Naive thymus-derived CD8-positive, alpha-beta T cell (primary cell): ENCODE measurements around the gene NME4. TPM values are rescaled to one million over a fixed set of nuclear protein-coding genes. Genes with fewer than 3 reads are reported as not detected.
"Not testable (repeated sequence)": the region's sequence is repeated elsewhere in the genome, so short reads cannot be mapped to it uniquely, and the experiment has no call there.

ENCODE experiments used
- ATAC-seq, 2 donors: fragments of 150-1000 bp; cut with Tn5 transposase in 1 of 2; sonication (Bioruptor Pico), chemical (Tn5 transposase) in 1 of 2; 1 replicate in 1 of 2; 2 replicates in 1 of 2; pipeline ENCODE4 v1.10.0; 2021; ENCODE audit warnings: mild to moderate bottlenecking in 2 of 2, moderate library complexity in 2 of 2
- POLR2A ChIA-PET: fragments of 350-600 bp; sonication (Branson Sonifier 250); formaldehyde crosslinking; loops from one replicate; lab custom pipeline; 2021; ENCODE audit warnings: antibody characterized with exemption; lab: Charles Lee
- DNase-seq, 10 donors: peaks; one replicate each; pipeline versions ENCODE4 v3.0.0 to v3.0.0-alpha.2; 2020 to 2022
- H3K27ac Mint-ChIP-seq, 10 donors: one replicate each; pipeline ENCODE4 v1.8.0; 2020 to 2022; ENCODE audit warnings: mild to moderate bottlenecking in 10 of 10, mixed read lengths in 10 of 10, moderate library complexity in 4 of 10, inconsistent platforms in 1 of 10
- H3K27me3 Mint-ChIP-seq, 5 donors: one replicate each; pipeline ENCODE4 v1.8.0; 2021 to 2022; ENCODE audit warnings: mixed read lengths in 5 of 5
- H3K36me3 Mint-ChIP-seq, 3 donors: one replicate each; pipeline ENCODE4 v1.8.0; 2020 to 2022; ENCODE audit warnings: mixed read lengths in 3 of 3, mild to moderate bottlenecking in 2 of 3, inconsistent platforms in 1 of 3
- H3K4me1 Mint-ChIP-seq, 4 donors: one replicate each; pipeline ENCODE4 v1.8.0; 2021 to 2022; ENCODE audit warnings: mixed read lengths in 4 of 4
- H3K4me3 Mint-ChIP-seq, 10 donors: one replicate each; pipeline ENCODE4 v1.8.0; 2020 to 2022; ENCODE audit warnings: mild to moderate bottlenecking in 10 of 10, mixed read lengths in 10 of 10, moderate library complexity in 6 of 10, inconsistent platforms in 1 of 10
- H3K9me3 Mint-ChIP-seq, 9 donors: one replicate each; pipeline ENCODE4 v1.8.0; 2020 to 2022; ENCODE audit warnings: mixed read lengths in 9 of 9, mild to moderate bottlenecking in 3 of 9, inconsistent platforms in 1 of 9, moderate library complexity in 1 of 9
- polyA plus RNA-seq, 3 donors: library from polyadenylated mRNA; unstranded; fragments of 300-500 nt; fragmentation: Illumina TruSeq; gene quantifications; one replicate each; pipeline ENCODE4 v1.2.3, GENCODE V29; 2021
- total RNA-seq, 8 experiments: library from RNA in 2 of 8; stranded (reverse) in 2 of 8; gene quantifications; one replicate each; pipeline ENCODE4 v1.2.3 and lab custom pipeline; 2021 to 2026

NME4 gene
- total and polyA plus RNA-seq, 5 experiments from 2014 or later = 29.7 to 61.9 (median 38.9) TPM

DNA sequence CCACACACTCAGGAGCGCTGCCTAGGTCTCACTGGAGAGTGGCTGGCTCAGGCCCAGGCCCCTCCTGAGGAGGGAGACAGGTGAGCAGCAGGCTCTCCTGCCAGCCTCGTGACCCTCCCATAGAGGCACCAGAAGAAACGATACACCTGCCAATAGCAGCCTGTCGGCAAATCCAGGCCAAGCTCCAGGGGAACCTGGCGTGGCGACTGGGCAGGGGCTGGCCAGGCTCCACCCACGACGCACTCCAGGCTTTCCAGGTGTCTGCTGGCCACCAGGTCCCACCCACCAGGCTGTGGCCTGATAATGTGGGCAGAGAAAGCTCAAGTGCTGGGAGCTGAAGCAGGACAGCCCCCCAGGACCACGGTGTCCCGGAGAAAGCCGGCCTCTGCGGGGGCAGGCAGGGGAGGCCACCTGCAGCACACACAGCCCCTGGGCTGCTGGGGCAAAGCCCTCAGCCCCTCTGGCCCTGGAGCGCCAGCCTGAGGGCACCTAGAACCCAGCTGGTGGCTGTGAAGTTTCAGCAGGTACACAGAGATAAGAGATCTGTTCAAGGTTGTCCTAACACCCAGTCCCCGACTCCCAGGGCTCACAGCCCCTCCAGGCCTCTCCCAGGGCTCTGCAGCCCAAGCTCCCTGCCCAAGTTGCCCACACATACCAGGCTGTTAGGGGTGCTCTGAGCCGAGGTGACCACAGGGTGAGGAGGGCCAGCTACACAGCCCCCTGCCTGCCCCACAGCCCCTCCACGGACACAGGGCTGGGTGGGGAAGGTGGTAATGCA is 17.6 kb upstream of the NME4 start:
- POLR2A ChIA-PET = interaction anchor here (0.6 to 6.6 kb wide), 9 partner anchors 8 to 144 kb away, joined by 4 to 72 read pairs (median 6); partner anchors contain the start of genes AXIN1, DECR2, FAM234A and MRPL28
- no peaks in the 10 kb centered on the region for H3K9me3 Mint-ChIP-seq
- H3K27ac Mint-ChIP-seq = peak overlapping the region in 9 of 10 donors; percentile 35 to 98 (median 94)
- H3K4me1 Mint-ChIP-seq = peaks cover 10 to 30% (median 26%) of the 10 kb centered on the region in 4 donors
- DNase-seq (no peak), ATAC-seq (no peak)
- H3K4me3 Mint-ChIP-seq = peak overlapping the region in 9 of 10 donors; percentile 83 to 94 (median 87)
- no peaks in the 10 kb centered on the region for H3K27me3 Mint-ChIP-seq
- peaks cover 0 to 12% (median 0%) of the 10 kb centered on the region in 3 donors for H3K36me3 Mint-ChIP-seq

DNA sequence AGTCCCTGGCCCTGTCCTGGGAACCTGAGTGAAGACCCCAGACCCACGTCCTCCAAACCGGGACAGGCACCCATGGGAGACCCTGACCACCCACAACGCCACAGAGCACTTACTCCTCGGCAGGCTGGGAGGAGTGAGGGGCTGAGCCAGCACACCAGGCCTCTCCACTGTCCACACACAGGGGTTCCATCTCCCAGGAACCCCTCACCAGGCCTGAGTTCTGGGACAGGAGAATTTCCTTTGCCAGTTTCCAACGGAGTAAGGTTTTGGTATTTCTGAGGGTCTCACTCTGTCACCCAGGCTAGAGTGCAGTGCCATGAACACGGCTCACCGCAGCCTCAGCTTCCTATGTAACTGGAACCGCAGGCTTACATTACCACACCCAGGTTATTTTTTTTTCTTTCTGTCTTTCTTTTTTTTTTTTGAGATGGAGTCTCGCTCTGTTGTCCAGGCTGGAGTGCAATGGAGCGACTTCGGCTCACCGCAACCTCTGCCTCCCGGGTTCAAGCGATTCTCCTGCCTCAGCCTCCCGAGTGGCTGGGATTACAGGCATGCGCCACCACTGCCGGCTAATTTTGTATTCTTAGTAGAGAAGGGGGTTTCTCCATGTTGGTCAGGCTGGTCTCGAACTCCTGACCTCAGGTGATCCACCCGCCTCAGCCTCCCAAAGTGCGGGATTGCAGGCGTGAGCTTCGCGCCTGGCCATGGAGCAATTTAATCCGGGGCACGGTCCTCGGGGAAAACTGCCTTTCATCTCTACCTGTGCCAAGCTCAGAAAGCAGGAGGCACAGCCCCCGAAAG is 16.8 kb upstream of the NME4 start:
- Mint-ChIP-seq H3K27me3 (no peaks in the 10 kb centered on the region), H3K4me3 (peak overlapping the region; percentile 50 to 94 (median 86)), H3K9me3 (no peaks in the 10 kb centered on the region), H3K36me3 (peaks cover 0 to 7% (median 0%) of the 10 kb centered on the region in 3 donors), H3K27ac (peak overlapping the region; percentile 77 to 98 (median 93)), H3K4me1 (peaks cover 10 to 31% (median 27%) of the 10 kb centered on the region in 4 donors)
- POLR2A ChIA-PET = interaction anchor here (0.7 to 6.6 kb wide), 9 partner anchors 9 to 145 kb away, joined by 3 to 72 read pairs (median 6); partner anchors contain the start of genes AXIN1, DECR2, FAM234A and MRPL28
- DNase-seq (peak in 4 of 10 donors; percentile 42 to 66 (median 46)), ATAC-seq (peak in 1 of 2 donors; percentile 57)

DNA sequence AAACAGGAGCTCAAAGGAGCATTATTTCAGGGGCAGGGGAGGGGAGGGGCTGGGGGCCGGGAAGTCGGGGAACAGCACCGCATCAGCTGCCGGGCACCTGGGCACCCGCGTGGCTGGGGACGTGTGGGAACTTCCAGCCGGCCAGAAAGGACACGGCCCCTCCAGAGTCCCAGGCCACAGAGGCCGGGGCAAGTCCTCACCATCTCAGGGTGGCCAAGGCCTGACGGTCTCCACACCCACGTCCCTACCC is 16.3 kb upstream of the NME4 start:
- H3K9me3 Mint-ChIP-seq = no peaks in the 10 kb centered on the region
- no peaks in the 10 kb centered on the region for H3K27me3 Mint-ChIP-seq
- peaks cover 0 to 4% (median 0%) of the 10 kb centered on the region in 3 donors for H3K36me3 Mint-ChIP-seq
- H3K27ac Mint-ChIP-seq = peak overlapping the region in 9 of 10 donors; percentile 77 to 98 (median 94)
- ATAC-seq = no peak
- no peak for DNase-seq
- H3K4me1 Mint-ChIP-seq = peaks cover 10 to 31% (median 27%) of the 10 kb centered on the region in 4 donors
- H3K4me3 Mint-ChIP-seq = peak overlapping the region; percentile 50 to 94 (median 86)
- POLR2A ChIA-PET = interaction anchor here (0.7 to 6.6 kb wide), 7 partner anchors 9 to 190 kb away, joined by 3 to 72 read pairs (median 6); partner anchors contain the start of genes DECR2, MRPL28 and RAB11FIP3

DNA sequence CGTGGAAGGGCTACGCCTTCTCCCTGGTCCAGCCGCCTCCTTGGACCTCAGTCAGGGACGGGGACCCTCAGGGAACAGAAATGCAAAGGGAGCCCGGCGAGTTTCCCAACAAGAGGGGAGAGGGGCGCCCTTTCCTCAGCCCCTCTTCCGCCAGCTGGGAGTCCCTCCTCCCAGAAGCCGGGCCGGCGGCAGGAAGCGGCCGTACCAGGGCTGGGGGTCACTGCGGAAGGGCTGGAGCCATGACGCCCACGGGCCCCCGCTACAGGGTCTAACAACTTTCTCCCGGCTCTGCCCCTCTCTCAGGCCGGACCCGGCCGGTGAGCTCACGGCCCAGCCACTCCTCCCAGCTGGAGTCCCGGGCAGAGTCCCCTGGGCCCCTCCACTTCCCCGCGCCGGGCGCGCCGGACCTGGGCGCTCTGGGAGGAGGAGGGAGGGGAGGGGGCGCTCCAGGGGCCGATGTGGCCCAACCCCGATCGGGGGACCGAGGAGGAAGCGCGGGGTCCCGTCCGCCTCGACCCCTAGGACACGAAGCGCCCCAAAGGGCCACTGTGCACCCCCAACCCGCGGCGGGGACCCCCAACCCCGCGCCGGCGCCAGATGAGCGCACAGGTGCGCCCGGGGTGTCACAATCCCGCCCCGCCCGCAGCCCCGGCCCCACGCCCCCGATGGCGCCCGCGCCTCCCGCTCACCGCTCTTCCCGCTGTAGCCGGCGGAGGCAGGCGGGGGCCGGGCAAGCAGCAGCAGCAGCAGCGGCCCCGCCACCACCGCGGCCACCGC is 15.8 kb upstream of the NME4 start:
- DNase-seq = peak in 3 of 10 donors; percentile 41 to 52 (median 46)
- ATAC-seq = peak; percentile 29 to 33
- H3K27me3 Mint-ChIP-seq = no peaks in the 10 kb centered on the region
- H3K4me1 Mint-ChIP-seq = peaks cover 10 to 31% (median 27%) of the 10 kb centered on the region in 4 donors
- peak overlapping the region in 6 of 10 donors; percentile 43 to 88 (median 80) for H3K27ac Mint-ChIP-seq
- H3K9me3 Mint-ChIP-seq = no peaks in the 10 kb centered on the region
- H3K36me3 Mint-ChIP-seq = peaks cover 0 to 4% (median 0%) of the 10 kb centered on the region in 3 donors
- peak overlapping the region; percentile 50 to 91 (median 76) for H3K4me3 Mint-ChIP-seq
- POLR2A ChIA-PET = interaction anchor here (0.7 to 6.6 kb wide), 8 partner anchors 10 to 190 kb away, joined by 3 to 72 read pairs (median 4); partner anchors contain the start of genes DECR2, MRPL28 and RAB11FIP3

DNA sequence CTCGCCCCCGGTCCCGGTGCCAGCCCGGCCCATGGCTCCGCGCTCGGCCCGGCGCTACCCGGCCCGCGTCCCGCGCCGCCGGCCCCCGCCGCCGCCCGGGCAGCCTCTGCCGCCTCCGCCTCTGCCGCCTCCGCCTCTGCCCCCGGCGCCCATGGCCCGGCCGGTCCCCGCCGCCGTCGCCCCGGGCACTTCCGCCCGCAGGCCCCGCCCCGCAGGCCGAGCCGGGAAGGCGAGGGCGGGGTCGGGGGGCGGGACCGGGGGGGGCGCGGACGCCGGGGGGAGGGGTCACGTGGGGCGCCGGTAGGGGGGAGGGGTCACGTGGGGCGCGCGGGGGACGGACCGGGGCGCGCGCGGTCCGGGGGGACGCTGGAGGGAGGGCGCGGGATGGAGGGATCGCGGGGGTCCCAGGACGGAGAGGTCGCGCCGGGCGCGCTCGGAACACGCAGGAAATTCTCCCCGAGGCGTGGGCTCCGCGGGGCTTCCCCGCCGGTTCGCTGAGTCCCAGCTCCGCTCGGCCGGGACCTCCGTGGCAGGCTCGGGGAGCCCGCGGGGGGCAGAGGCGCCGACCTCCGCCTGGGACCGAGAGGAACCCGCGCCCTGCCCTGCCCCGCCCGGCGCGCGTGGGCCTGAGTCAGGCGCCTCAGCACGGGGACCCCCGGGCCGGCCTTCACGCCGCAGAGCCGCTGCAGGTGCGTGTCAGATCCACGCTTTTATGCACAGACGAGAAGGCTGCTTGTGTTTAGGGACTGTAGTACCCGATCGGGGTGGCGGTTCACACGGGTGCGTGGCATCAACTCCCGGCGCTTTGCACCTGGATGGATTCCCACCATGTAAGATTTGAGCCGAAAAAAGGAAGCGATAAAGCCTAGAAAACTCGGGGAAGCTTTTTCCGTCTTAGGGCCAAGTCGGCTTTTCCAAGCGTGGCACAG is 14.9 kb upstream of the NME4 start, which contains the start of gene PGAP6:
TSS of gene PGAP6 (minus strand) at position 190 of the 929 bp plus-strand sequence. CDS start at position 33, 157 bp downstream.
- POLR2A ChIA-PET = interaction anchor here (0.7 to 6.6 kb wide), 15 partner anchors 10 to 189 kb away, joined by 3 to 72 read pairs (median 5); partner anchors contain the start of genes AXIN1, CAPN15, DECR2 and FAM234A
- Mint-ChIP-seq H3K27ac (peak within 1 kb of the TSS; percentile 80 to 97 (median 90)), H3K4me1 (peaks cover 10 to 31% (median 27%) of the 10 kb centered on the region in 4 donors), H3K4me3 (peak within 1 kb of the TSS; percentile 87 to 96 (median 93)), H3K27me3 (no peaks in the 10 kb centered on the region), H3K36me3 (peaks cover 0 to 5% (median 0%) of the 10 kb centered on the region in 3 donors), H3K9me3 (no peaks in the 10 kb centered on the region)
- peak; percentile 21 to 79 (median 64) for DNase-seq
- peak; percentile 46 to 55 for ATAC-seq

DNA sequence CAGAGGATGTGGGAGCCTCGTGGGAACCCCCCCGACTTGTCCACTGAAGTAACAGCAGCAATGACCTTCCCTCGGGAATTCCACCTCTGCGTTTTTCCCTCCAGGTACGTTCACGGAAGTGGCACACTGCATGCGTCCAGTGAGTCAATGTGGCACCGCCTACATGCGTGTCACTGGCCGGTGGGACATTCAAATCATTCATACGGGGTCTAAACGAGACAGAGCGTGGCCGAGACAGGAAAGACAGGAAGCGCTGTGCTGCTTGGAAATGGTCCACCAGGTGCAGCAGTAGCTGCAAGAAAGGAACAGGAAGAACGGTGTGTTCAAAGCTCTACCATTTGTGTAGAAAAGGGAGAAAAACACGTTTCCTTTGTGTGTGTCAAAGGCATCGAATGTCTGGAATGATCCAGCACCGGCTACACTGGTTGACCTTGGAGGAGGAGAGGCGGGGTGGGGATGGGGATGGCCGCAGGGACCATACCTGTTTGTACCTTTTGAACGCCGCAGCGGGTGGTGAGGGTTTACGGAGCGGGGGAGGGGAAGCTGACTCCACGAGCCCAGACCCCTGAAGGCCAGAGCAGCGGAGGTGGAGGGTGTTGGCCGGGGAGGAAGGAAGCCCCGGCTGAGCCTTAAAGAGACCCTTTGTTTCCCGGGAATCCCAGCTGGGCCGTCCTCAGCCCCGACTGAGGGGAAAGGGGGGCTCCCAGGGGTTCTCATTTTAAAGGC is 13.5 kb upstream of the NME4 start:
- peaks cover 10 to 30% (median 26%) of the 10 kb centered on the region in 4 donors for H3K4me1 Mint-ChIP-seq
- POLR2A ChIA-PET = interaction anchor here (1.1 to 6.6 kb wide), 8 partner anchors 12 to 149 kb away, joined by 3 to 72 read pairs (median 6); partner anchors contain the start of genes DECR2, FAM234A, MRPL28 and NME4
- DNase-seq (peak in 7 of 10 donors; percentile 26 to 75 (median 50)), ATAC-seq (peak; percentile 37 to 55)
- no peaks in the 10 kb centered on the region for H3K27me3 Mint-ChIP-seq
- peaks cover 0 to 5% (median 0%) of the 10 kb centered on the region in 3 donors for H3K36me3 Mint-ChIP-seq
- H3K9me3 Mint-ChIP-seq = no peaks in the 10 kb centered on the region
- H3K4me3 Mint-ChIP-seq = peak overlapping the region; percentile 87 to 96 (median 93)
- peak overlapping the region; percentile 79 to 97 (median 90) for H3K27ac Mint-ChIP-seq

DNA sequence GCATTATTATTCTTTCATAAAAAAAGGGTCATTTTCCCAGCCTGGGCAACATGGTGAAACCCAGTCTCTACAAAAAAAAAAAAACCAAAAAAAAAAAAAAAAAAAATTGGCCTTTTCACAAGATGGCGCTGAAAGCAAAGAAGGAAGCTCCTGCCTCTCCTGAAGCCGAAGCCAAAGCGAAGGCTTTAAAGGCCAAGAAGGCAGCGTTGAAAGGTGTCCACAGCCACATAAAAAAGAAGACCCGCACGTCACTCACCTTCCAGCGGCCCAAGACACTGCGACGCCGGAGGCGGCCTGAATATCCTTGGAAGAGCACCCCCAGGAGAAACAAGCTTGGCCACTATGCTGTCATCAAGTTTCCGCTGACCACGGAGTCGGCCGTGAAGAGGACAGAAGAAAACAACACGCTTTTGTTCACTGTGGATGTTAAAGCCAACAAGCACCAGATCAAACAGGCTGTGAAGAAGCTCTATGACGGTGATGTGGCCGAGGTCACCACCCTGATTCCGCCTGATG is 10.3 kb upstream of the NME4 start:
- Mint-ChIP-seq H3K27me3 (no peaks in the 10 kb centered on the region), H3K36me3 (peaks cover 0 to 3% (median 0%) of the 10 kb centered on the region in 3 donors), H3K27ac (peak overlapping the region in 2 of 10 donors; percentile 14 to 40), H3K4me1 (peaks cover 6 to 22% (median 17%) of the 10 kb centered on the region in 4 donors), H3K4me3 (no peak overlapping the region), H3K9me3 (peaks cover 0 to under 1% (median 0%) of the 10 kb centered on the region in 9 donors)
- no peak for DNase-seq
- POLR2A ChIA-PET = interaction anchor here (0.7 to 1.2 kb wide), 3 partner anchors 13 to 179 kb away, joined by 4 read pairs; no protein-coding TSS in a partner anchor
- no peak for ATAC-seq

DNA sequence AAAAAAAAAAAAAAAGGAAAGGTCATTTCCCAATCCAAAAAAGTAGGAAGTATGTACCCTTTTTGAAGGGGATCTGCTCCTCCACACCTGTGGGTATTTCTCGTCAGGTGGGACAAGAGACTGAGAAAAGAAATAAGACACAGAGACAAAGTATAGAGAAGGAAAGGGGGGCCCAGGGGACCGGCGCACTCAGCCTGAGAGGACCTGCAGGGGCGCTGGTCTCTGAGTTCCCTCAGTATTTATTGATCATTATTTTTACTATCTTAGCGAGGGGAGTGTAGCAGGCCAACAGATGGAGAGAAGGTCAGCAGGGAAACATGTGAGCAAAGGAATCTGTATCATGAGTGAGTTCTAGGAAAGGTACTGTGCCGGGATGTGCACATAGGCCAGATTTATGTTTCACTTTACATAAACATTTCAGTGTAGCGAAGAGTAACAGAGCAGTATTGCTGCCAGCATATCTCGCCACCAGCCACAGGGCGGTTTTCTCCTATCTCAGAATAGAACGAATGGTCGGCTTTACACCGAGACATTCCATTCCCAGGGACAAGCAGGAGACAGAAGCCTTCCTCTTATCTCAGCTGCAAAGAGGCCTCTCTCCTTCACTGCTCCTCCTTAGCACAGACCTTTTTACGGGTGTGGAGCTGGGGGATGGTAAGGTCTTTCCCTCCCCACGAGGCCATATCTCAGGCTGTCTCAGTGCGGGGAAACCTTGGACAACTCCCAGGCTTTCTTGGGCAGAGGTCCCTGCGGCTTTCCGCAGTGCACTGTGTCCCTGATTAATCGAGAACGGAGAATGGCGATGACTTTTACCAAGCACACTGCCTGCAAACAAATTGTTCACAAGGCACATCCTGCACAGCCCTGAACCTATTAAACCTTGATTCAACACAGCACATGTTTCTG is 9.0 kb upstream of the NME4 start:
- H3K27me3 Mint-ChIP-seq = not testable (repeated sequence)
- POLR2A ChIA-PET = interaction anchor here (0.7 kb wide), 1 partner anchor 36 kb away, joined by 4 read pairs; no protein-coding TSS in a partner anchor

DNA sequence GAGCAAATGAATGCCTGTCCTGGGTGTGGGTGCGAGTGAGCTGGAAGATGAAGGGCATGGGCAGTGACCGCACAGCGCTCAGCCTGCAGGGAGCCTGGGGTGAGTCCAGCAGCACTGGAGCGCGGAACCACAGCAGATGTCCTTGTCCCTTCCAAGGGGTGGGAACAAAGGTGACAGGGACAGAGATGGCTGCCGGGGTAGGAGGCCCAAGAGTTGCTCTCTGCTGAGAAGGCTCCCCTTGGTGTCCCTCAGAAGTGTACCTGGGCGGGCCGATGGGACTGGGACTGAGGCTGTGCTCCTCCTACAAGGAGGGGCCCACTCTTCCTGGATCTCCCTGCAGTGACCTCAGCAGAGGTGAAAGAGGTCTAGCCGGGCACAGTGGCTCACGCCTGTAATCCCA is 7.6 kb upstream of the NME4 start:
- Mint-ChIP-seq H3K36me3 (peaks cover 0 to 3% (median 0%) of the 10 kb centered on the region in 3 donors), H3K27me3 (no peaks in the 10 kb centered on the region), H3K4me3 (no peak overlapping the region), H3K4me1 (peaks cover 1 to 15% (median 8%) of the 10 kb centered on the region in 4 donors), H3K9me3 (peaks cover 0 to 6% (median 0%) of the 10 kb centered on the region in 9 donors), H3K27ac (peak overlapping the region in 1 of 10 donors; percentile 62)
- POLR2A ChIA-PET = interaction anchor here (0.7 to 1.1 kb wide), 2 partner anchors 12 to 36 kb away, joined by 3 to 7 read pairs; partner anchors contain the start of genes DECR2 and RAB11FIP3
- ATAC-seq = no peak
- DNase-seq = no peak

More for the DNA sequence above, 9.0 kb upstream of the NME4 start:
- H3K36me3 Mint-ChIP-seq, H3K9me3 Mint-ChIP-seq, ATAC-seq, DNase-seq, H3K4me3 Mint-ChIP-seq: not testable (repeated sequence)
- H3K4me1 Mint-ChIP-seq = peaks cover 7 to 28% (median 21%) of the 10 kb centered on the region in 4 donors
- peak overlapping the region in 3 of 10 donors; percentile 1 to 57 (median 54) for H3K27ac Mint-ChIP-seq
